Aorta (tissue), 5 donors: ENCODE data around the gene ANKRD13D. TPM values are rescaled to one million over a fixed set of nuclear protein-coding genes. Genes with fewer than 3 reads are reported as not detected.
A peak's percentile ranks its signal among the peaks of the same experiment; 100 is the strongest.

Experiments used
- ATAC-seq: fragments of 200-7000 bp; cut with Tn5 transposase; one replicate; pipeline ENCODE4 v1.9.1; 2022; ENCODE audit warnings: moderate library complexity; ENCODE audit not compliant: low FRiP score
- DNase-seq, 2 donors: peaks; one replicate each; pipeline ENCODE4 v3.0.0-alpha.2; 2020
- H3K27ac ChIP-seq, 2 donors: one replicate each; pipeline ENCODE4 v1.5.1; 2013; ENCODE audit warnings: low read length in 2 of 2, mild to moderate bottlenecking in 2 of 2, moderate library complexity in 2 of 2, control low read depth in 1 of 2, inconsistent platforms in 1 of 2, low read depth in 1 of 2
- H3K27me3 ChIP-seq, 2 donors: one replicate each; pipeline ENCODE4 v1.6.1; 2013; ENCODE audit warnings: control low read depth in 1 of 2, low read length in 1 of 2, mild to moderate bottlenecking in 1 of 2, moderate library complexity in 1 of 2; ENCODE audit not compliant: insufficient read depth in 2 of 2, control insufficient read depth in 1 of 2
- H3K36me3 ChIP-seq, 2 donors: one replicate each; pipeline ENCODE4 v1.6.1; 2013; ENCODE audit warnings: control low read depth in 1 of 2, low read length in 1 of 2, mild to moderate bottlenecking in 1 of 2; ENCODE audit not compliant: insufficient read depth in 2 of 2, control insufficient read depth in 1 of 2
- H3K4me1 ChIP-seq, 2 donors: one replicate each; pipeline ENCODE4 v1.6.1; 2013; ENCODE audit warnings: low read length in 2 of 2, control low read depth in 1 of 2, mild to moderate bottlenecking in 1 of 2, moderate library complexity in 1 of 2; ENCODE audit not compliant: insufficient read depth in 2 of 2, control insufficient read depth in 1 of 2
- H3K4me3 ChIP-seq, 2 donors: one replicate each; pipeline ENCODE4 v1.5.1; 2013; ENCODE audit warnings: low read length in 2 of 2, control low read depth in 1 of 2, mild to moderate bottlenecking in 1 of 2
- H3K9me3 ChIP-seq: one replicate; pipeline ENCODE4 v1.6.1; 2013; ENCODE audit warnings: mild to moderate bottlenecking, low read length; ENCODE audit not compliant: control insufficient read depth
- WGBS, 2 donors: extraction: QIAGEN DNeasy Blood & Tissue Kit; methylation state at CpG; one replicate each; pipeline ENCODE4 v1.1.7; 2013; 5-methylcytosine and 5-hydroxymethylcytosine counted together
- intact Hi-C, 2 donors: fragments of 100-400 bp; cut with DNase I; formaldehyde crosslinking; loops; one replicate each; pipeline versions ENCODE4 v1.14.2 to v1.15.0; 2022
- long read RNA-seq, 2 donors: library from polyadenylated mRNA; unstranded; transcript quantifications; one replicate each; pipeline ENCODE4 v2.0.0, GENCODE V29; 2020 to 2021
- polyA plus RNA-seq, 2 donors: library from polyadenylated mRNA; stranded (reverse); fragments of 200-250 nt; gene quantifications; one replicate each; pipeline ENCODE4 v1.2.3, GENCODE V29; 2013
- total RNA-seq, 2 donors: library from RNA; stranded (reverse); fragmentation: NEBNext Ultra II Directional; extraction: Animal tissue kit (Norgen Biotek cat#: 25700); gene quantifications; one replicate each; pipeline ENCODE4 v1.2.1, GENCODE V29; 2021
- donor health status: healthy with polysubstance abuse.
- donor health status: Bipolar disorder and iron deficiency.
- donor health status: DM: no; HTN: no; CAD: no.
- donor health status: DM: no; HTN: no; CAD: no.
- donor health status: DM: yes; HTN: yes; CAD: no.

Gene ANKRD13D
- total RNA-seq (10 to 100 TPM; 43.2 to 96.1 TPM), polyA plus RNA-seq (100 to 1,000 TPM in 1 of 2 donors, 10 to 100 TPM in 1; 16.8 to 100 TPM)
- long read RNA-seq, donor 1, transcript ANKRD13D-202 (15 exons, 2,881 nt): major isoform, 10 of 32 reads
- long read RNA-seq, donor 1, partial matches to known transcripts: 7 of 32 reads
- long read RNA-seq, donor 1, other reads (novel, unspliced or antisense): 11 of 32 reads
- long read RNA-seq, donor 2, transcript ANKRD13D-202 (15 exons, 2,881 nt): major isoform, 6 of 29 reads
- long read RNA-seq, donor 2, partial matches to known transcripts: 9 of 29 reads
- long read RNA-seq, donor 2, other reads (novel, unspliced or antisense): 9 of 29 reads

- DNase-seq: no peak
- intact Hi-C loops: no loop called here
- no peak for ATAC-seq
Measured at GRCh38 chr11:67289226-67289650, at the start of gene ANKRD13D. Gene ANKRD13D, plus strand, starts transcription at chr11:67289303. Its CDS starts 158 bp downstream, at chr11:67289461.

GRCh38 chr11:67239783-67240575 lies 49.1 kb upstream of the ANKRD13D start:
- DNase-seq: peak; percentile 98
- ATAC-seq: peak; percentile 99
- Histone ChIP-seq H3K4me1 (peaks cover 1 to 3% of the 10 kb centered on the region in 2 donors), H3K27me3 (no peaks in the 10 kb centered on the region), H3K4me3 (peak overlapping the region; percentile 68 to 87), H3K27ac (peak overlapping the region; percentile 46 to 96), H3K36me3 (no peaks in the 10 kb centered on the region), H3K9me3 (no peaks in the 10 kb centered on the region)
- intact Hi-C loops: loop anchor here in 1 of 2 donors (10.0 kb wide), 1 partner anchor 115 kb away; no protein-coding TSS in a partner anchor
- 0% methylated on average over 29 to 31 of the region's 31 CpGs for WGBS, 2 donors

More at GRCh38 chr11:67289226-67289650, at the start of gene ANKRD13D:
- Histone ChIP-seq H3K27me3 (no peaks in the 10 kb centered on the region), H3K9me3 (no peaks in the 10 kb centered on the region), H3K4me3 (peak within 1 kb of the TSS; percentile 64 to 89), H3K36me3 (peaks cover 0 to 6% of the 10 kb centered on the region in 2 donors), H3K27ac (peak within 1 kb of the TSS; percentile 38 to 85), H3K4me1 (no peaks in the 10 kb centered on the region)
- 0 to 1% methylated on average over 20 to 56 of the region's 56 CpGs for WGBS, 2 donors

GRCh38 chr11:67240576-67241389 lies 48.3 kb upstream of the ANKRD13D start:
- WGBS, 2 donors: 0 to 1% methylated on average over 16 of the region's 16 CpGs
- Histone ChIP-seq H3K4me3 (peak overlapping the region; percentile 68 to 87), H3K27ac (peak overlapping the region; percentile 46 to 96), H3K27me3 (no peaks in the 10 kb centered on the region), H3K9me3 (no peaks in the 10 kb centered on the region), H3K36me3 (peaks cover 2 to 4% of the 10 kb centered on the region in 2 donors), H3K4me1 (peaks cover 1 to 3% of the 10 kb centered on the region in 2 donors)
- intact Hi-C loops: no loop called here
- DNase-seq (peak; percentile 81 to 87), ATAC-seq (peak; percentile 59)

- peaks cover 1 to 3% of the 10 kb centered on the region in 2 donors for H3K4me1 ChIP-seq
- intact Hi-C loops: no loop called here
- H3K27me3 ChIP-seq: no peaks in the 10 kb centered on the region
- no peak overlapping the region for H3K27ac ChIP-seq
- no peak for DNase-seq
- no peaks in the 10 kb centered on the region for H3K9me3 ChIP-seq
- WGBS, 2 donors: 82 to 90% methylated on average over 1 of the region's 1 CpG
- peaks cover 8 to 9% of the 10 kb centered on the region in 2 donors for H3K36me3 ChIP-seq
- no peak overlapping the region for H3K4me3 ChIP-seq
- ATAC-seq: no peak
Measured at GRCh38 chr11:67242548-67242947, 46.6 kb upstream of the ANKRD13D start.

- intact Hi-C loops: no loop called here
- Histone ChIP-seq H3K4me1 (peaks cover 1 to 3% of the 10 kb centered on the region in 2 donors), H3K9me3 (no peaks in the 10 kb centered on the region), H3K4me3 (no peak overlapping the region), H3K27me3 (no peaks in the 10 kb centered on the region), H3K36me3 (peaks cover 9 to 10% of the 10 kb centered on the region in 2 donors), H3K27ac (no peak overlapping the region)
- WGBS, 2 donors: 64 to 79% methylated on average over 2 of the region's 2 CpGs
- ATAC-seq: no peak
- no peak for DNase-seq
Measured at GRCh38 chr11:67243051-67243450, 46.1 kb upstream of the ANKRD13D start.

- no peak overlapping the region for H3K27ac ChIP-seq
- WGBS, 2 donors: 91 to 94% methylated on average over 11 of the region's 11 CpGs
- H3K4me3 ChIP-seq: no peak overlapping the region
- H3K36me3 ChIP-seq: peaks cover 14 to 15% of the 10 kb centered on the region in 2 donors
- ATAC-seq (no peak), DNase-seq (no peak)
- intact Hi-C loops: no loop called here
- H3K9me3 ChIP-seq: no peaks in the 10 kb centered on the region
- peaks cover 0 to 3% of the 10 kb centered on the region in 2 donors for H3K4me1 ChIP-seq
- H3K27me3 ChIP-seq: no peaks in the 10 kb centered on the region
Measured at GRCh38 chr11:67245046-67245445, 44.1 kb upstream of the ANKRD13D start.

GRCh38 chr11:67247946-67248550 lies 41.1 kb upstream of the ANKRD13D start:
- Histone ChIP-seq H3K36me3 (peaks cover 14 to 27% of the 10 kb centered on the region in 2 donors), H3K27ac (no peak overlapping the region), H3K9me3 (no peaks in the 10 kb centered on the region), H3K4me1 (no peaks in the 10 kb centered on the region), H3K4me3 (no peak overlapping the region), H3K27me3 (no peaks in the 10 kb centered on the region)
- intact Hi-C loops: no loop called here
- 78% methylated on average over 5 of the region's 5 CpGs for WGBS, 2 donors
- no peak for DNase-seq
- no peak for ATAC-seq

- Histone ChIP-seq H3K36me3 (peaks cover 14 to 30% of the 10 kb centered on the region in 2 donors), H3K4me3 (no peak overlapping the region), H3K9me3 (no peaks in the 10 kb centered on the region), H3K4me1 (no peaks in the 10 kb centered on the region), H3K27ac (no peak overlapping the region), H3K27me3 (no peaks in the 10 kb centered on the region)
- no peak for DNase-seq
- no peak for ATAC-seq
- intact Hi-C loops: no loop called here
Measured at GRCh38 chr11:67248653-67249052, 40.5 kb upstream of the ANKRD13D start.
